ENCODE measurements around the gene TMEM9B.

- no peak for TF ChIP-seq CTCF (conservative IDR thresholded peaks at IDR 0.05; ENCODE audit: low read depth in 2 of 2)
- no peak for TF ChIP-seq POLR2AphosphoS5 (IDR thresholded peaks at IDR 0.05; ENCODE audit: low read depth)
- no peak for TF ChIP-seq EZH2 (IDR thresholded peaks at IDR 0.05; ENCODE audit: low read depth, unreplicated experiment)
- no peak for TF ChIP-seq JUNB (IDR thresholded peaks at IDR 0.05; ENCODE audit: unreplicated experiment)
- no peak for TF ChIP-seq EZH2phosphoT487 (IDR thresholded peaks at IDR 0.05; ENCODE audit: unreplicated experiment)
- TF ChIP-seq, protein P1, sequence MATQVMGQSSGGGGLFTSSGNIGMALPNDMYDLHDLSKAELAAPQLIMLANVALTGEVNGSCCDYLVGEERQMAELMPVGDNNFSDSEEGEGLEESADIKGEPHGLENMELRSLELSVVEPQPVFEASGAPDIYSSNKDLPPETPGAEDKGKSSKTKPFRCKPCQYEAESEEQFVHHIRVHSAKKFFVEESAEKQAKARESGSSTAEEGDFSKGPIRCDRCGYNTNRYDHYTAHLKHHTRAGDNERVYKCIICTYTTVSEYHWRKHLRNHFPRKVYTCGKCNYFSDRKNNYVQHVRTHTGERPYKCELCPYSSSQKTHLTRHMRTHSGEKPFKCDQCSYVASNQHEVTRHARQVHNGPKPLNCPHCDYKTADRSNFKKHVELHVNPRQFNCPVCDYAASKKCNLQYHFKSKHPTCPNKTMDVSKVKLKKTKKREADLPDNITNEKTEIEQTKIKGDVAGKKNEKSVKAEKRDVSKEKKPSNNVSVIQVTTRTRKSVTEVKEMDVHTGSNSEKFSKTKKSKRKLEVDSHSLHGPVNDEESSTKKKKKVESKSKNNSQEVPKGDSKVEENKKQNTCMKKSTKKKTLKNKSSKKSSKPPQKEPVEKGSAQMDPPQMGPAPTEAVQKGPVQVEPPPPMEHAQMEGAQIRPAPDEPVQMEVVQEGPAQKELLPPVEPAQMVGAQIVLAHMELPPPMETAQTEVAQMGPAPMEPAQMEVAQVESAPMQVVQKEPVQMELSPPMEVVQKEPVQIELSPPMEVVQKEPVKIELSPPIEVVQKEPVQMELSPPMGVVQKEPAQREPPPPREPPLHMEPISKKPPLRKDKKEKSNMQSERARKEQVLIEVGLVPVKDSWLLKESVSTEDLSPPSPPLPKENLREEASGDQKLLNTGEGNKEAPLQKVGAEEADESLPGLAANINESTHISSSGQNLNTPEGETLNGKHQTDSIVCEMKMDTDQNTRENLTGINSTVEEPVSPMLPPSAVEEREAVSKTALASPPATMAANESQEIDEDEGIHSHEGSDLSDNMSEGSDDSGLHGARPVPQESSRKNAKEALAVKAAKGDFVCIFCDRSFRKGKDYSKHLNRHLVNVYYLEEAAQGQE (IDR thresholded peaks at IDR 0.05; ENCODE audit: unreplicated experiment) = no peak
- no peak for TF ChIP-seq NANOG (IDR thresholded peaks at IDR 0.05; ENCODE audit: borderline replicate concordance)
- no peak for TF ChIP-seq CREB1 (CRISPR knock-in tag; IDR thresholded peaks at IDR 0.05; ENCODE audit: low read depth)
- TF ChIP-seq ETS1 (IDR thresholded peaks at IDR 0.05) = no peak
Observed at GRCh38 chr11:8971196-8971923, 7.1 kb upstream of the TMEM9B start.

Data from GM23338 (cell line).